T-helper 2 cell (primary cell): ENCODE data around the gene EPB41L4A.

Experiments
- DNase-seq, 5 experiments: peaks; one replicate each; pipeline versions ENCODE4 v3.0.0 to v3.0.0-alpha.2; 2012 to 2022

The EPB41L4A gene

DNA sequence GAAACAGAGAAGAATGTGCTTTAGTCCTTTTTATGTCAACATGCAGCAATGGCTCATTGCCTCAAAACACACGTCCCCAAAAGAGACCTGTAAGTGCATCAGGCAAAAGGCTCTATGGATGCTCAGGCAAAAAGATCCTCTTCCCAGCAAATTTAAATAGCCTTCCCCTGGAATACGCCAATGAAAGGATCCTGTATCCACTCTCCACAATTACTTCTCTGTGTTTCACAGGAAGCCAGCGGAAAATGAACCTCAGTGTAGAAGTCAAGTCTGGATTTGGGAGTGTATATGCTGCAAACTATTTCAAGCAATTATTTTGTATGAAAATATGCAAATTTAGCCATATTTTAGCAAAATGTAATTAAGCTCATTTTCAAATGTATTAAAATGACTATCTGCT, 217.9 kb downstream of the EPB41L4A start:
- no peak for DNase-seq

DNA sequence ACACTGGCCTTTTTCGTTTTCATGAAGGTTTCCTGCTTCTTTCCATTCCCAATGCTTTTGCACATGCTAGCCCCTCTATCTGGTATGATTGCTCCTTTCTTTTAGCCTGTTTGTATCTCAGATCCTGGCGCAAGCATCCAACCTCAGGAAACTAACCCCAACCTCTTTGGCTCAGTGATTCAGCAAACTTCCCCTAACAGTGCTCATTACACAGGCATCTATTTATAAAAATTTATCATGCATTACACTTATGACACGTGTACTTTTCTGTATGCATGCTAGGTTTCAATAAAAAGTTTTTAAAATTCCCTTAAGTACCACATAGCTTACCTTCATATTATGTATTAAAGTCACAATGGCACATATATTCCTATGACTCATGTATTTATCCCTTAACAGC, 218.9 kb downstream of the EPB41L4A start:
- DNase-seq: no peak

DNA sequence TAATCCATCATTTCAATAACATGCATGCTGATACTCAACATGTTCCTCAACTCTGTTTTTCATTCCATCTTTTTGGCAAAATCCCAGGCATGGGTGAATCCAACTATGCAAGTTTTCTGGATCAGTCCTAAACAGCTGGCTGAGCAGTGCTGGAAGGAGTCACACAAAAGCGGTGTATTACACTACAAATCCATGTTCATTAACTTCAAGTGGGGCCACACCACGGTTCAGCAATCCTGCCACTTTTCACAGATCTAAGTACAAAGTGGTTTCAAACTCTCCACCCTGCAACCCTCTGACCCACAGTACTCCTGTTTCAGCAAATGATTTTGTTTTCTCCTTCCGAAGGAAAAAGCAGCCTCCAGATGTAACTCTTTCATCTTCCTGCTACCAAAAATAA, 222.5 kb downstream of the EPB41L4A start:
- no peak for DNase-seq

DNA sequence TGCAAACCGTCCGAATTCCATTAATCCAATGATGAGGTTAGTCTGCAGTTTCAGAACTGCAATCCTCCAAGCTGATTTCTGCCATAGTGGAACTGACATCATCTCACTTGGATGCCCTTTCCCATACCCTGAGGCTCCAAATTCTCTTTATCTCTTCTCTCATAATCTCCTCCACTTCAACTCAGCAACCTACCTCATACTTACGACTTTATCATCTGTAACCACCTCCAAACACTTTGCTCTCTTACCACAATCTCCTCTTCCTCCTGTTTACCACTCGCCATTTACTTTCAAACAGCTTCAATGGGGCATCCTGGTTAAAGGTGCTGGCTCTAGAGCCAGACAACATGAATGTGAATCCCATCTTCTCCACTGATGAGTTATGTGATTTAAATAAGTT, 223.2 kb downstream of the EPB41L4A start:
- DNase-seq: no peak

DNA sequence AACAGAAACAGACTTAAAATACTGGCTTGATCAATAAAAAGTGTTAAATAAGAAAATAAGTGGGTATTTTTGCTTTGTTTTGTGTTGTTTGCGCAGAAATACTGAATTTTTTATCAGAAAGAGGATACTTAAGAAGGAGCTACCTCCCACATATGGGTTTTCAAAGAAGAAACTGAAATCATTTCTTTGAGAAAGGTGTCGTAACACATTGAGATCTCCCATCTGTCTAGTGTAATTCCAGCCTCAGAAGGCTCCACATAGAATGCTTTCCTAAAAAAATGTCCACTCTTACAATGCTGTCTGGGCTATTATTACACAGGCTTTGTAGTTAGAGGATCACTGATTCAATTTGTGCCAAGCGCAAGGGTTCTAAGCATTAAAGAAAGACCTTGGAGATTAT, 226.2 kb downstream of the EPB41L4A start:
- no peak for DNase-seq

DNA sequence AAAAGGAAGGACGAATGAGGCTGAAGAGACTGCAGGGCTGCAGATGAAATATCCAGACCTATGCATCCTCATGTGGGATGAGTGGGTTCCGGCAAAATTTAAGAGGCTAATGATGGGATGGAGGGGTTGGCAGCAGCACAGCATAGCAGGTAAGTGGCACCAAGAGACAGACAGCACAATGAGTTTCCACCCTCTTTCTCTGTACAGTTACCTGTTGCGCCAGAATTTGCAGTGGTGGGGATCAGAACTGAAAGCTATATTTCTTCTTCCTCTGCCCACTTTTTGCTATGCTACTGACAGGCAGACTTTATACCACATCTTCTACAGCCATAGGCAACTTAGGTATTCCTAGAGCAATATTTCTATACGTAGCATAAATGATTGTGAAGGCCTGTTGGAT, 227.0 kb downstream of the EPB41L4A start:
- DNase-seq: no peak

DNA sequence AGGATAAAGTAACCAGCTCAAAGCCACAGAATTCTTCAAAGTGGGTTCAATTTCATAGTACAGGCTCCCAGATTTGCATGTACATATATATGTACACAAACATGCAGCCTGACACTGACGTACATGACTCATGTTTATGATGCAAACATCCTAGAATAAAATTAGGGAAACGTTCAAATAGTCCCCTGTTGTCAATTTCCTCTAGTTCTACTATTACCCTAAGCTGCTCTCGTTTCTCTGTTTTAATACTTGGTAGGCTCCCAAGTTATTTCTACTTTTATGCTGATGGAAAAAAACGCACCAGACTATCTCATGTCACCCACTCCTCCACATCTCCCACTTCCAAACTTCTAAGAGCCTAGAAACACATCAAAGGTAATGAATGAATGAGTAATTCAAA, 229.7 kb downstream of the EPB41L4A start:
- no peak for DNase-seq

DNA sequence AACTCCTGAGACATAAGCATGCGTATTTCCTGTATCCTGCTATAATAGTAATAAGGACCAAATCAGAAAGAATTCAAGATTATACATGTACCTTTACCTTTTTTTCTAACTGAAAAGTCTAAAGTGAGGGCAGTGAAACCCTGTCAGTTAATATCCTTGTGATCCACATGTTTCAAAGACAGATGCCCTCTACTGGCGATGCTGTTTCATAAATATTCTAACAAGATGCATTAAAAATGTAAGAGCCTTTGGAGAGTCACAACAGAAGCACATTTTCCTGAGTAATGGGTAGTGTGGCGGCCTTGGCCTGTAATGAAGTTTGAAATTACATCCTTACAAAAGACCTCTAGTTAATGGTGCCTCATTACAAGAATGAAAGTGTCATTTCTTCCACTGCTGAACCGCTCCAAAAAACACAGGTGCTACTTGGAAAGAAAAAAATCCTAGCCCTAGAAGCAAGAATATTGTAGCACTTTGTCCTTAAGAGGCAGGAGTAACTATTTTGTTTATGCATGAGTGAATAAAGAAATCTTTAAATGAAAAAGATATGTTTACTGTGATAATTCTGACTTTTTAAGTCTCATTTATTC, 232.6 kb downstream of the EPB41L4A start:
- peak in 1 of 5 experiments; percentile 41 for DNase-seq

DNA sequence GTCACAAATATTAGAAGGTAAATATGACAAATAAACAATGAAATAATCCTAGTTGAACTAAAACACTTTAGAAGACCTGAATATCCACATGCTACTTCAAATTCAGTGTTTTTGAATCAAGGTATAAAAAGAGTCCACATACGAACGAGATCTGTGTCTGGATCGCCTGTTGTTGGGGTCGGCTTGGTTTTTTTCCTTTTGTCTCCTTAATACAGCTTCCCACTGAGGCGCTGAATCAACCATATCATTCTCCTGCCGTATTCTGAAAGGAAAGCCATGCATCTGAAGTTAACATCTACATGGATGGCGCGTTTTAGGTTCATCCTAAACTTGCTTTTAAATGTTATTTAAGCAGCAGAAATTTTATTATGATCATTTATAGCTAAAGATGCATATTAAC, 235.2 kb downstream of the EPB41L4A start:
- DNase-seq: no peak

DNA sequence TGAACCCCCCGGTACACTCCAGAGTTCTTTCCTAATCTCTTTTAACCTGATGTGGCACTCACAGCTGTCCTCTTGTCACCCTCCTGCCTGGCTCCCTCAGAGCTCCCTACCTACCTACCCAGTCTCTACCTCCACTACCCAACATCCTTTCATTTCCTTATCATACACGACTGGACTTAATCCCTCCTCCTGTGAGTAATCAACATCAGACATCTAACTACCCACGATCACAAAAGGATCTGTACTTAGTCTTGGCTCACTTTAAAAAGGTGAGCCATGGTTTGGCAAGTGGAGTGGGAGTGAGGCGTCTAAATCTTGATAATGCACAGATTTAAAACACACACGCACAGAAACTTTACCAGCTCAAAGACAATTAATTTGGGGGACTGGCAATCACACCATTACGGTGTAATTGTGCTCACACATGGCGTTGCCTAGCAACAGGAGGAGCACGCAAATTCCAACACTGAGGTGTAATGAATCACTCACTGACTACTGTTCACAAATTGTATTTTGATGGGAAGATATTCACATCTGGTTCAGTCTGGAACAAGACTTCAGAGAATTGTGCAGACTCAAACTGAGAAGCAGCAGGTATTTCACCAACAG, 235.9 kb downstream of the EPB41L4A start:
- DNase-seq: no peak

DNA sequence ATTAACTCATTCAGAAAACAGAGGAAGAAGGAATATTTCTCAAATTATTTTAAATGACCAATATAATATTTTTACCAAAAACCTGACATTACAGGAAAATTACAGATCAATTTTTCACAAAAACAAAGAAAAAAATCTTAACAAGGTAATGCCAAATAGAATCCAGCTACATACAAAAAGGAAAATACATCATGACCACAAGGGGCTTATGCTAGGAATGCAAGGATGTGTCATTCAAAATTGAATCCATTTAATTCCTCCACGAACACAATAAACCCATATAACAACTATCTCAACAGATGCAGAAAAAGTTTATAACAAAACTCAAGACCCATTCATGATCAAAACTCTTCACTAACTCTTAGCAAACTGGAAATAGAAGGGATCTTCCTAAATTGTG, 239.8 kb downstream of the EPB41L4A start:
- DNase-seq: no peak

DNA sequence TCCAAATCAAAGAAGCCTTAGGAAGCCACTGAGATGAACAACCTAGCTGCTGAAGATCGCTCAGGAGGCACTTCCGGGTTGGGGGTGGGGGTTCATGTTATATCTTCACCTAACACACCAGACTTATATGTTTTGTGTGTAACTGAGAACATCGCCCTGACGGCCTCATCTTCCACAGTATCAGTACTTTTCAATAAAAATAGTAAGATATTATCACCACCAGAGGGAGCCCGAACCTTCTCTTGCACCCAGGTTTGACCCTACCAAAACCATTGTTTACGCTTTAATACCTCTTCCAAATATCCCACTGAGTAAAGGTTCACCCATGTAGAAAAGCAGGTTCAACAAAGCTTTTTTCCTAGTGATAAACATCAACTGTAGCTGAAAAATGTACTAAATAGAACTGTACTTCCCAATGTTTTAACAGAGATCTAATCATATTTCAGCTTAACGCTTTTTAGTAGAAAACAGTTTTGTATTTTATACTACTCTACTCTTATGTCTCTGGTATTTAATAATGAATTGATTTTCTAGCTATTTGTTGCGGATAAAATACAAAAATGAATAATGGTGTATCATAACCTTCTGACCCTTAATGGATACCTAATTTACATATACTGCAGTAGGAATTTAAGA, 244.0 kb downstream of the EPB41L4A start:
- DNase-seq: peak in 2 of 5 experiments; percentile 15 to 72

DNA sequence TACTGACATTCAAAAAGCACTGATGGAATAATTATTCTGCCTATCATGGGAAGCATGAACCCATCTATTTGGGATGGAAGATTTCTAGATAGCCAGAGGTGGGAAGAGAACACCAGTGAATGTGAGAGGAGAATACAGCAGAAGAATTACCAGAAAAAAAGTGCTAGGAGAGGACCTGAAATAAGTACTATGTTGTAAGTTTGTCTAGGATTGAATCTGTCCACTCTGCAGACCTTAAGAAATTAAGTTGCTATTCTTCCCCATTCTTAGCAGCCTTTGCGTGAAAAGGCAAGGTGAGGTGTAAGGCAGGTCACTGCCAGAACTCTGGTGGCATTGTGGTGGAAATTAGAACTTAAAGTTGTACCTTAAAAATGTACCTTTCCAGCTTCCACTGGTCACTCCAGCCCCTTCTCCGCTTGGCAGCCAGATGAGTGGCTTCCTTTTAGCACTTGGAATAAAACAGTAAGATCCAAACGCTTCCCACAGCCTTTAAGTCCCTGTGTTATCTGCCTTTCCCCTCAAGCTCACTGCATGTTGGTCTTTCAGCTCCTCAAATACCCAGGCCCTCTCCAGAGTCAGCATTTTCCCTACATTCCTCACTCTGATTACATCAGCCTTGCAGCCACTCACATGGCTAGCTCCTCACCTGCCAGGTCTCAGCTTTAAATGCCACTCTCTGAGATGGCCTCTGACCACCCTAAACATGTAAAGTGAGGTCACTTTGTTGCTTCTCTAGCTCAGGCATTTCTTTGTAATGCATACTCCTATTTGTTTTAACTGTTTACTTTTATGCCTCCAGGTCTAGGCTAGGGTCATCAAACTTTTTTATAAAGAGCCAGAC, 253.0 kb downstream of the EPB41L4A start:
- no peak for DNase-seq

DNA sequence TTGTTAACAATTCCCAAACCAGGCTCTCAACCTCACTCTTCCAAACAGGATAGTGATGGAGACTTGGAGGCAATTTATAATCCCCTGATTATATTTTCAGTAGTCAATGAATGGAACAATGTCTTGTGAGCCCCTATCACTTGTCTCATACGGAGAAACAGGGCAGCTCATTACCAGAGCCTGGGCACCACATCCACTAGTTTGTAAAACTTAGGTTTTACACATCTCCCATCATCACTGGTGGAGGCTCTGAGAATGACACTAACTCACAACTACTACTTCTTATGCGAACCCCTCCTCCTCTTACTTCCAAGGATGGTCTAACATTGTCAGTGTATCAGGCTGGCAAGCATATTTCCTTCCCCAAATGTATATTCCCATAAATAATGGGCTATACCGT, 253.7 kb downstream of the EPB41L4A start:
- no peak for DNase-seq

DNA sequence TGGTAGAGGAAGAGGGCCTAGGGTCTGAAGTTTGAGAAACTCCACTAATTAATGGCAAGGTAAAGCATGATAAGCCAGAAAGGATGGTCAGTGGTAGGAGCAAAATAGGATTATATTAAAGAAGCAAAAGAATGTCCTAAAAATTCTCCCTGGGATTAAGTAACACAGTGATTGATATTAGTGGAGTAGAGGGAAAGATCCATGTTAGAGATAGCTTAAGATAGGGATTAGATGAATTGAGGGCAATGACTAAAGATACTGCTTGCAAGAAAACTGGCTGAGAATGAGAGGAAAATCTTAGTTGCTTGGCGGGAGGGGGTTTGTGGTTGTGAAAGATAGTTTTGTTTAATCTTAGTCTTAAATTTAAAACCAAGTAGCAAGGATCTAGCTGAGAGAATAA, 255.6 kb downstream of the EPB41L4A start:
- no peak for DNase-seq

DNA sequence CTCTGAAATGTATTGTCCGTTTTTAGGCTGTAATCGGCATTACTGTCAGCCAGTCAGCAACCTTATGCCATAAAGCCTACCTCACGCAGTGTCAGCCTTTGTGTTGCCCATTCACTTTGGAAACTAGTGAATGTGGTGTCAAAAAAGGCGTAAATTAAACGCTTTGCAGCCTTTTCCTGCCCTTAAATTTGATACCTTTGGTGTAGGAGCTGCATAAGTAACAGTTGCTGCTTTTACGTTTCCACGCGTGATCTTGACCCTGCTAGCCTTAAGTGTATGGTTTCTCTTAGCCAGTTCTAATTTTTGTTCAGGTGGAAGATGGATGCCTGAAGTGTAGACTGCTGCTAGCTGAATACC, 257.7 kb downstream of the EPB41L4A start:
- DNase-seq: no peak

DNA sequence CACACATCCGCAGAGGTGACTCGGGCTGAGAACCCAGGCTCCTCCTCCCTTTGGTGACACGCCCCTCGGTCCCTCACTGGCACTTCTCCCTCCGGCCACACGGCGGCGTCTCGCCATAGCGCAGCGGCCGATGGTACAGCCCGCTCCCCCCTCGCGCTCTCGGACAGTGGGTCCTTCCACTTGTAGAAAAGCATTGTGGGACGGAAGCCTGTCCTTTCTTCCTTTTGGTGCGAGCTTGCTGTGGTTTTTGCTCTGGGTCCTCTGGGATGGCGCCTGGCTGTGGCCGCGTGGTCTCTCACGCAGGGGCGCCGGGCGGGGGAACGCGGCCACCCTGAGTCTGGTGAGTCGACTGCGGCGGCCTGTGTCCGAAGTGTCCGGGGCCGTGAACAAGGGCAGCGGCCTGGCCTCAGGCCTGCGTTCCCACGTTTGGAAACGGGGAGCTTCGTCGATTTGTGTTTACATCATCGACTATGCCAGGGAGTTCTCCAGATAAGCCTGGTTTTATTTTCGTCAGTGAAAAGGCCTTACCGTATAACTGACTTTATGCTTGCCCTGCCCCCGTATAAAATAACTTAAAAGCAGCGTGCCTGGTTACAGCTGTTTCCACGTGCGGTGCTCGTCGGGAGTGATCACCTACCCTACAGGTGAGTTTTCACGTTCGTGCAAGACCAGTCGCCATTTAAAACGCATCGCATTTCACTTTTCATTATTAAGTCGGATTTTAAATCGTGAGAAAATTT, 258.3 kb downstream of the EPB41L4A start:
- DNase-seq: peak; percentile 78 to 92 (median 86)

DNA sequence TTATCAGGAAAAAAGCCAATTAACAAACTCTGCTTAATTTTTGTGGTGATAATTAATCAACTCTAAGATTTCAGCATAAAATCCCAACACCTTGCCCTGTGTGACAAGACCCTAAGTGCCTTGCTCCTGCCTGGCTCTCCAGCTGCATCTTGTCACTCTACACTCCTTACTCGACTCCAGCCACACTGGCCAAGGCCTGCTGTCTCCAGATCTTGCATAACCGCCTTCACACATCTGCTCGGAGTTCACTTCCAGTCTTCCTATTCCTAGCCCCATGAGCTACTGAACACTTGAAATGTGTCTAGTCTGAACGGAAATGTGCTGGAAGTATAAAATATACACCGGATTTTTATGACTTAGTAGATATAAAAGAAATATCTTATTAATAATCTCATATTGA, 259.6 kb downstream of the EPB41L4A start:
- DNase-seq: no peak

DNA sequence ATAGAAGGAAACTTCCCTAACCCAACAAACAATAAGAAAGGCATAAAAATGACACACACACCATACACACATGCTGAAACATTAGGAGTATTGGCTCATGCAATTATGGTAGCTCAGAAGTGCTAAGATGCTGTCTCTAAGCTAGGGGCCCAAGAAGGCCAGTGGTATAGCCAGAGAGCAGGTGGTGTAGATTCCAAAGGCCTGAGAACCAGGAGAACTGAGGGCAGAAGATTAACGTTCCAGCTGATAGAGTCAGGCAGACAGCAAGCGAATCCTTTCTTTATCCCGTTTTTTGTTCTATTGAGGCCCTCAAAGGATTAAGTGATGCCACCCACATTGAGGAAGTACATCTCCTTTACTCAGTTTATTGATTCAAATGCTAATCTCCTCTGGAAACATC, 262.9 kb downstream of the EPB41L4A start:
- DNase-seq: no peak

DNA sequence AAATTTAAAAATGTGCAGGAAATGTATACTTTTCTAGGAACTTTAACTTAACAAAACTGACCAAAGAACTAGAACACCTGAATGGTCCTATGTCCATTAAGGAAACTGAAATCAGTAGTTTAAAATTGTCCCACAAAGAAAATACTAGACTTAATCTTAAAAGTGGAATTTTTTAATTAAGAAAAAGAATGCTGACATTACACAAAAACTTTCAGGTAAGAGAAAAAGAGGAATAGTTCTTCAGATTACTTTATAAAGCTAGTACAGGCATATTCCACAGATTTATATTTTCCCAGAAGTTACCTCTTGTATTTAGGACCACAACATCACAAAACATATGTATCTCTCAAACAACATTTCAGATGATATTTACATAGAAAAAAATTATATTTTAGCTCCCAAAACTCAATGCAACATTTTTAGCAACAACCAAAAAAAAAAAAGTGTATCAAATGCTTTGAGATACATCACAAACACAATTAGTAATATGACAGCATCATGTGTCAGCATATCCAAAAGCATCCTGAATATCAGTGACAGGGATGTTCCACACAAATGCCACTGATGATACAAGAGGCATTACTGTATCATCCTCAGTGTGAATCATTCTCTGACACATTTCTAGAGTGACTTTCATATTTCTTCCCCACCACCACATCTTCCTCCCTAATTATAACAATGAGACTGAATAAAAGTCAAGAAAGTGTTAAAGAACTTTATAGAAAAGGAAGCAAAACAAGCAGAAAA, 264.0 kb downstream of the EPB41L4A start:
- DNase-seq: no peak

DNA sequence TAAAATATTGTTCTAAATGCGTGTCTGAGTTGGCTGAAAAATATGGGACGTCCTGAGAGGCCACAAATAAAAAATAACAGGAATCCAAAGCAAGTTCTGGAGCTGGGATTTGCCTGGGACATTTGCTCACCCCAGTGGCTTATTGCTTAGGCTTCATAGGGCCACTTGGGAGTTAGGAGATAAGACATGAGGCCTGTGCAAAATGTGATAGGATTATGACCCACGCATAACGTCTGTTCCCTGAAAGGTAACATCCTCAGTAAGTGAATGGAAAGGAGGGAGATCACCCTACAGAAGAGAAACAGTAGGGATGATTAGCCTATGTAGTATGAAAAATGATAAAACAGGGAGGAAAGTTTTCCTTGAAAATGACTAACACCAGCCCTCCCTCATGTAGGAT, 269.4 kb downstream of the EPB41L4A start:
- DNase-seq: no peak
